ENCODE results near the gene OR4E1. TPM values are rescaled to one million over a fixed set of nuclear protein-coding genes. Genes with fewer than 3 reads are reported as not detected.

Gene OR4E1
- total and polyA plus RNA-seq, 9 of the 15 experiments (the other 6 are each of a cell fraction or from before 2014, with no cell fraction given): not detected

GRCh38 chr14:21668377-21668776, 5.2 kb downstream of the OR4E1 start (continued):
- no peak for TF ChIP-seq NFE2 (IDR thresholded peaks at IDR 0.05; ENCODE audit: low read depth)
- no peak for TF ChIP-seq SNRNP70 (optimal IDR thresholded peaks at IDR 0.05; ENCODE audit: low read depth, low read length)
- TF ChIP-seq ZNF785 (CRISPR knock-in tag; IDR thresholded peaks at IDR 0.05): no peak
- TF ChIP-seq SMARCC2 (IDR thresholded peaks at IDR 0.05; ENCODE audit: low read depth): no peak
- TF ChIP-seq CC2D1A (IDR thresholded peaks at IDR 0.05): no peak
- no peak for TF ChIP-seq MXD1 (CRISPR knock-in tag; IDR thresholded peaks at IDR 0.05; ENCODE audit: borderline replicate concordance, poor library complexity, severe bottlenecking)

GRCh38 chr14:21656980-21657379, 16.6 kb downstream of the OR4E1 start:
- H3K27me3 ChIP-seq (ENCODE audit: control insufficient read depth in 2 of 2, insufficient read depth in 2 of 2, low read length in 2 of 2): no peaks in the 10 kb centered on the region; a peak in 1 of 5 replicates
- TF ChIP-seq ZNF780A (CRISPR knock-in tag; IDR thresholded peaks at IDR 0.05) (no peak), ZHX1 (conservative IDR thresholded peaks at IDR 0.05; ENCODE audit: low read length) (no peak), HOMEZ (CRISPR knock-in tag; IDR thresholded peaks at IDR 0.05) (no peak), TEAD4 (IDR thresholded peaks at IDR 0.05; ENCODE audit: low read length) (no peak), TEAD4 (CRISPR knock-in tag; IDR thresholded peaks at IDR 0.05; ENCODE audit: borderline replicate concordance) (no peak)
- WGBS (ENCODE audit: insufficient coverage, low coverage, missing lambda C conversion rate): 0% methylated on average over 1 of the region's 1 CpG
- no peak overlapping the region for H3K9ac ChIP-seq (ENCODE audit: insufficient read depth in 1 of 2, low read depth in 2 of 2, low read length in 2 of 2)
- ChIA-PET POLR2A (no interaction called here), CTCF (ENCODE audit: low intra/inter-chr PET ratio) (no interaction called here)
- no peaks in the 10 kb centered on the region for H4K20me1 ChIP-seq (replicated peaks; ENCODE audit: control insufficient read depth, insufficient read depth, low read length)
- no peak overlapping the region for H2AFZ ChIP-seq (ENCODE audit: low read depth, low read length)
- in situ Hi-C loops (cut with MboI) (no loop called here), intact Hi-C loops (cut with micrococcal nuclease) (no loop called here)
- H3K4me2 ChIP-seq (ENCODE audit: insufficient read depth, low read length): no peak overlapping the region
- H3K27ac ChIP-seq (ENCODE audit: extremely low read depth, low read depth, low read length): no peak overlapping the region
- no peak for ATAC-seq
- no peak for DNase-seq (ENCODE audit: extremely low read depth in 1 of 4, low spot score in 3 of 4)
- H3K9me1 ChIP-seq (ENCODE audit: control insufficient read depth, insufficient read depth, low read length): no peaks in the 10 kb centered on the region
- H3K4me3 ChIP-seq: no peak overlapping the region
- no peaks in the 10 kb centered on the region for H3K79me2 ChIP-seq (ENCODE audit: control insufficient read depth, insufficient read depth, low read length)
- H3K4me1 ChIP-seq (replicated peaks in 1 of 2; ENCODE audit: control insufficient read depth in 2 of 2, insufficient read depth in 2 of 2, low read length in 2 of 2): no peaks in the 10 kb centered on the region
- FAIRE-seq: no peak
- BruUV-seq (replicated peaks): no TSS peak
- no peaks in the 10 kb centered on the region for H3K9me3 ChIP-seq (replicated peaks; ENCODE audit: control insufficient read depth, insufficient read depth, low read depth, low read length)
- H3K36me3 ChIP-seq (ENCODE audit: control insufficient read depth, insufficient read depth, low read length): no peaks in the 10 kb centered on the region

All from K562 (cell line).